ENCODE data around the gene TTC23L. TPM values are rescaled to one million over a fixed set of nuclear protein-coding genes. Genes with fewer than 3 reads are reported as not detected.

The TTC23L gene
- total and polyA plus RNA-seq, 7 donors: 0.06 to 0.36 (median 0.22) TPM; not detected in 3

GRCh38 chr5:34811706-34812105 is 27.3 kb upstream of the TTC23L start:
- H3K36me3 ChIP-seq: peaks cover 0 to 56% (median 10%) of the 10 kb centered on the region in 4 donors
- H3K4me3 ChIP-seq: no peak overlapping the region
- DNase-seq: no peak
- 85 to 91% methylated on average over 1 of the region's 1 CpG for whole genome bisulfite sequencing, 2 donors
- no peaks in the 10 kb centered on the region for H3K4me1 ChIP-seq
- no peaks in the 10 kb centered on the region for H3K9me3 ChIP-seq
- no peaks in the 10 kb centered on the region for H3K27me3 ChIP-seq
- no peak overlapping the region for H3K27ac ChIP-seq
- intact Hi-C loops (cut with DNase I): no loop called here
- no peak for TF ChIP-seq EP300 (IDR thresholded peaks at IDR 0.05)
- TF ChIP-seq POLR2A (IDR thresholded peaks at IDR 0.05): no peak
- TF ChIP-seq POLR2AphosphoS5 (IDR thresholded peaks at IDR 0.05): no peak
- TF ChIP-seq CTCF (IDR thresholded peaks at IDR 0.05): no peak

GRCh38 chr5:34813509-34813908 is 25.5 kb upstream of the TTC23L start:
- WGBS, 2 donors: 88 to 91% methylated on average over 3 of the region's 3 CpGs
- no peaks in the 10 kb centered on the region for H3K27me3 ChIP-seq
- no peak overlapping the region for H3K4me3 ChIP-seq
- no peak for DNase-seq
- H3K27ac ChIP-seq: no peak overlapping the region
- intact Hi-C loops (cut with DNase I): no loop called here
- H3K36me3 ChIP-seq: peaks cover 0 to 67% (median 10%) of the 10 kb centered on the region in 4 donors
- TF ChIP-seq EP300 (IDR thresholded peaks at IDR 0.05) (no peak), POLR2A (IDR thresholded peaks at IDR 0.05) (no peak), CTCF (IDR thresholded peaks at IDR 0.05) (no peak), POLR2AphosphoS5 (IDR thresholded peaks at IDR 0.05) (no peak)
- no peaks in the 10 kb centered on the region for H3K9me3 ChIP-seq
- H3K4me1 ChIP-seq: no peaks in the 10 kb centered on the region

GRCh38 chr5:34817558-34818351 is 21.2 kb upstream of the TTC23L start:
- 90 to 94% methylated on average over 3 of the region's 3 CpGs for WGBS, 2 donors
- no peaks in the 10 kb centered on the region for H3K9me3 ChIP-seq
- DNase-seq: no peak
- no peak overlapping the region for H3K27ac ChIP-seq
- intact Hi-C loops (cut with DNase I): no loop called here
- TF ChIP-seq CTCF (IDR thresholded peaks at IDR 0.05) (no peak), POLR2AphosphoS5 (IDR thresholded peaks at IDR 0.05) (no peak), EP300 (IDR thresholded peaks at IDR 0.05) (no peak), POLR2A (IDR thresholded peaks at IDR 0.05) (no peak)
- H3K27me3 ChIP-seq: no peaks in the 10 kb centered on the region
- no peak overlapping the region for H3K4me3 ChIP-seq
- H3K36me3 ChIP-seq: peaks cover 0 to 60% (median 8%) of the 10 kb centered on the region in 4 donors
- H3K4me1 ChIP-seq: no peaks in the 10 kb centered on the region

GRCh38 chr5:34818717-34819116 is 20.2 kb upstream of the TTC23L start:
- DNase-seq: no peak
- Histone ChIP-seq H3K4me3 (no peak overlapping the region), H3K27me3 (no peaks in the 10 kb centered on the region), H3K9me3 (no peaks in the 10 kb centered on the region), H3K36me3 (peaks cover 2 to 63% (median 11%) of the 10 kb centered on the region in 4 donors), H3K27ac (no peak overlapping the region), H3K4me1 (no peaks in the 10 kb centered on the region)
- no peak for TF ChIP-seq CTCF (IDR thresholded peaks at IDR 0.05)
- TF ChIP-seq EP300 (IDR thresholded peaks at IDR 0.05): no peak
- no peak for TF ChIP-seq POLR2A (IDR thresholded peaks at IDR 0.05)
- no peak for TF ChIP-seq POLR2AphosphoS5 (IDR thresholded peaks at IDR 0.05)
- WGBS, 2 donors: 89 to 91% methylated on average over 3 of the region's 3 CpGs
- intact Hi-C loops (cut with DNase I): no loop called here

All from sigmoid colon (tissue), 7 donors.